ENCODE data around the gene SETD7.

- TF ChIP-seq POLR2AphosphoS5 (IDR thresholded peaks at IDR 0.05): no peak
- TF ChIP-seq CTCF (IDR thresholded peaks at IDR 0.05): no peak
- TF ChIP-seq EP300 (IDR thresholded peaks at IDR 0.05): no peak
- TF ChIP-seq POLR2A (IDR thresholded peaks at IDR 0.05): no peak
Observed at GRCh38 chr4:139522457-139522856, 33.6 kb downstream of the SETD7 start.

Data from stomach (tissue), 4 donors.